Epithelial cell of proximal tubule (primary cell): ENCODE measurements around the gene NTM. TPM values are rescaled to one million over a fixed set of nuclear protein-coding genes. Genes with fewer than 3 reads are reported as not detected.

Experiments
- DNase-seq: peaks from one replicate; pipeline ENCODE4 v3.0.0-alpha.2; 2011; ENCODE audit warnings: low read depth
- H3K4me3 ChIP-seq: 2 replicates; pipeline ENCODE4 v1.5.1; 2011; ENCODE audit warnings: low read depth, mild to moderate bottlenecking, low read length
- total RNA-seq: library from RNA; depleted of rRNA; stranded (reverse); fragments of >200 nt; gene quantifications from 2 replicates; pipeline ENCODE4 v1.2.3, GENCODE V29; 2015
- TF ChIP-seq, protein P1 (sequence below): conservative IDR thresholded peaks from 2 replicates; pipeline ENCODE4 v1.5.1; 2012; ENCODE audit warnings: low read depth, mild to moderate bottlenecking, low read length

Gene NTM
- total RNA-seq, 1 donor from 2014 or later = 5.3 TPM

DNA sequence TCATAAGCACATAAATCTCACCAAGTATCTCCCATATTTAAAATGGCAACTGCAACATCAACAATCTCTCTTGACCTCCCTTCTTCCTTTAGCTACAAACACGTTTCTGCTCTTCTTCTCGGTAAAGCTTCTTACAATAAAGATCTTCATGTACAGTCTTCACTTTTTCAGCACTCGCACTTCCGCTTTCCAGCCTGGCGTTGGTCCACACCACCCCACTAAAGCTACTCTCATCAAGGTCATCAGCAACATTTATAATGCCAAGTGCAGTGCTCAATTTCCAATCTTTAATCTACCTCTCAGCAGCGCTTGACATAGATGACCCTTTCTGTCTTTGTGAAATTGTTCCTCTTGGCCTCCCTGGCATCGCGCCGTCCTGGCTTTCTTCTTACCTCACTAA lies 33.6 kb downstream of the NTM start:
- H3K4me3 ChIP-seq = no peak overlapping the region
- no peak for DNase-seq
- TF ChIP-seq, protein P1, sequence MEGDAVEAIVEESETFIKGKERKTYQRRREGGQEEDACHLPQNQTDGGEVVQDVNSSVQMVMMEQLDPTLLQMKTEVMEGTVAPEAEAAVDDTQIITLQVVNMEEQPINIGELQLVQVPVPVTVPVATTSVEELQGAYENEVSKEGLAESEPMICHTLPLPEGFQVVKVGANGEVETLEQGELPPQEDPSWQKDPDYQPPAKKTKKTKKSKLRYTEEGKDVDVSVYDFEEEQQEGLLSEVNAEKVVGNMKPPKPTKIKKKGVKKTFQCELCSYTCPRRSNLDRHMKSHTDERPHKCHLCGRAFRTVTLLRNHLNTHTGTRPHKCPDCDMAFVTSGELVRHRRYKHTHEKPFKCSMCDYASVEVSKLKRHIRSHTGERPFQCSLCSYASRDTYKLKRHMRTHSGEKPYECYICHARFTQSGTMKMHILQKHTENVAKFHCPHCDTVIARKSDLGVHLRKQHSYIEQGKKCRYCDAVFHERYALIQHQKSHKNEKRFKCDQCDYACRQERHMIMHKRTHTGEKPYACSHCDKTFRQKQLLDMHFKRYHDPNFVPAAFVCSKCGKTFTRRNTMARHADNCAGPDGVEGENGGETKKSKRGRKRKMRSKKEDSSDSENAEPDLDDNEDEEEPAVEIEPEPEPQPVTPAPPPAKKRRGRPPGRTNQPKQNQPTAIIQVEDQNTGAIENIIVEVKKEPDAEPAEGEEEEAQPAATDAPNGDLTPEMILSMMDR = no peak

DNA sequence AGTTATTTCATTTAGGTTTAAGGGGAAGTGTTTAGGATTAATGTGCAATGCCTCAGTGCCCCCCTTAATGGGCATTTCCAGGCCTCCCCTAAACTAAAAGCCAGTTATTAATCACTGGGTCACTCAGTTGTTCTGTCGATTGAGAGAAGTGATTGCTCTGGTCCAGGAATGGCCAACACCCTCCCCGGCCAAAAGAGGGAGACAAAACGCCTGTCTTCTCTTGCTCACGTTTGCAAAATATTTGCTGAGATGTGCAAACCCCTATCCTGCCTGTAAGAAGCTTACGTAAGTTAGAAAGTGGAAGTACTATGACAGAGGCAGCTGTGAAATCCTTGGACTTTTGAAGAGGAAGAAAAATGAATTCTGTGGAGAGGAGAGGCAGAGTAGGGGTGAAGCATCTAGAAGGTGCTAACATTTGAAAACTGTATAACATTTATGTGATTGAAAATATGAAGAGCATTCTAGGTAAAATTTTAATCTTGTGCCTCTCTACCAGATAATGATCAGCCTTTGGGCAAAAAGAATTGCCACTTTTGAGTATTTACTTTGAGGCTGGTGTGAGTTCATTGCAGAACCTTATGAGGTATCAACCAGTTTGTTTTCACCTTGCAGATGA lies 37.7 kb downstream of the NTM start:
- TF ChIP-seq, protein P1 = peak; percentile 66
- DNase-seq = no peak
- no peak overlapping the region for H3K4me3 ChIP-seq

DNA sequence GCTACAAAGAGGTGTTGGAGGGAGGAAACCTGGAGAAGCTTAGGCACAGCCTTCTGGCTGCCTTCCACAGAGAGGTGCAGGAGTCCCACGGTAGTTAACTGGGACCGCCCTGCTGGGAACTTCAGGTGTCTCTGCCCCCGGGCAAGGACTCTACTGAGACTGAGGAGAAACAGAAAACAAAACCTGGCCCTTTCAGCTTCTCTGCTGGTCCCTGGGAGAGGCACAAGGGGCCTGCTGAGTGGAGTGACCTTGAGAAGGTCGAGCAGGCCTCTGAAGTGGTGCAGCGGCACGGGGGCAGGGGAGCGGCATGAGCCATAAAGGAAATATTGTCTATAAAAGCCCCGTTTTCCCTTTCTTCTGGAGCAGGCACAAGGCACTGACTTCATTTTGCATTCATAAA lies 38.9 kb downstream of the NTM start:
- no peak for DNase-seq
- TF ChIP-seq, protein P1 = no peak
- no peak overlapping the region for H3K4me3 ChIP-seq

DNA sequence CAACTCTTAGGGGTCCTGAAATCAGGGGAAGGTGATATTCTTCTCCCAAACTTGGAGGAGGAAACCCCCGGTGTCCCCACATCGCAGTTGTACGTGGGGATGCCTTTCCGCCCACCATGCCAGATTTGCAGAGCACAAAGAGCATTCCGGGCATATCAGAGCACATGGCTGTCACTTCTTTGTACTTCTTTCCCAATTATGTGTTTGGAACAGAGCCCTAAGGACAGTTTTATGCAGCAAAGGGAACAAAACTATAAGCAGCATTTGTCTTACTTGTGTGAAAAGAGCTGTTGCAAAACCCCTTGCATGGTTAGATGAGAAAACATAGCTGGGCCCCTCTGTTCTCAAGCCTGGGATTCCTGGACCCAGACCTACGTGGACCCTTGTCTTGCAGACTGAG lies 41.2 kb downstream of the NTM start:
- TF ChIP-seq, protein P1 = no peak
- no peak overlapping the region for H3K4me3 ChIP-seq
- no peak for DNase-seq

DNA sequence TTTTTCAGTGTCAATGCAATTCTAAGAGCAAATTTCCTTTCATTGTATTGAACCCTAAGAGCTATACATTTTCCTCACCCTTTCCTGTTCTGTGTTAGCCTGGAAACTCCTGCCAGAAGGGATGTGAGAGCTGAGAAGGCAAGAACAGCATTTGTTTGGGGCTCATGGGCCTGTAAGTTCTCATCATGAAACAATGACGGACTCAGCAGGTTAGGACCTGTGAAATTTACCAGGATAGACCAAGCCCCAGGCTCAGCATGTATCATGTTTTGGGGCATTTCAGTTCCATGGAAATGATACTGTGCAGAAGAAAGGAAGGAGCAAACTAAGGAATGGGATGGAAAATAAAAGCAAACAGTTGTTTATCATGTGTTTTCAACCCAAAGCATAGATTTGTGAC lies 41.6 kb downstream of the NTM start:
- DNase-seq = no peak
- TF ChIP-seq, protein P1 = no peak
- H3K4me3 ChIP-seq = no peak overlapping the region

DNA sequence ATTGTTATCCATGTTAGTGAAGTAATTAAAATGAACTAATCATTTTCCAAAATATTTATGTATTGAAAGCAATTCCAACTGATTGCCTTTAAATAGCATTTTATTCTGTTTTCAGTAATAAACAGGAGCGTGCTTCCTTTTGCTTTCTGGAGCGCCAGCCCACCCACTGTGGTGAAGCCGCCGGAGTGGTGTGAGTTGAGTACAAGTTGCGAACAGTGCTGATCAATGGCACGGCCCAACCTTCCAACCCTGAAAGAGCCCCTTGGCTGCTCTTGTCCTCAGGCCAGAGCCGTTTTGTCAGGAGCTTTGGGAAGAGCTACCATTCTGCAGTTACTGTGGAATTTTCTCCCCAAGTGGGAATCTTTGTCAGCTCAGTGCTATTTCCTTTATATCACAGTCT lies 42.8 kb downstream of the NTM start:
- TF ChIP-seq, protein P1 = no peak
- no peak for DNase-seq
- no peak overlapping the region for H3K4me3 ChIP-seq

DNA sequence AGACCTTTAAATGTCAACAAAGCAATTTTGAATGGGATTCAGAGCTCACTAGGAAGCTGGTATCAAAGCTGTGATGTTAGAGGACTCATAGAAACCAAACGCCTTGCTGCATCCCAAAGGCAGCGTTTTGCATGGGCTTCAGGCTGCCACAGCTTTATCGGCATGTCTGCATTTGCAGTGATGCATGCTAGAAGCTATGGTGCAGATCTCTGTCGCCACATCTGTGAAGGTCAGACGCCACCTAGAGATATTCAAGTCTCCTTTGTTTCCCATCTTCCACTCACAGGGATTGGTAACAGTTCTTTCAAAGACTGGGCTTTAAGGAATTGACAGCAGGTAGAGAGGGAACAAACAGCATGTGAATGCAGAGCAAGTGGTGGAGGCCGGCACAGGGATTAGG lies 47.8 kb downstream of the NTM start:
- no peak for DNase-seq
- H3K4me3 ChIP-seq = no peak overlapping the region
- TF ChIP-seq, protein P1 = no peak
